Measurements from ENCODE around the gene CHSY3.

- TF ChIP-seq CTCF (IDR thresholded peaks at IDR 0.05) (no peak), POLR2A (IDR thresholded peaks at IDR 0.05) (no peak)
These were observed 98.6 kb downstream of the CHSY3 start for GRCh38 chr5:130002876-130003275.
